Activated T-cell treated with anti-CD3 and anti-CD28 coated beads for 48 hours (primary cell): ENCODE data around the gene STIM1.
A peak's percentile ranks its signal among the peaks of the same experiment; 100 is the strongest.
"Not testable (repeated sequence)": the region's sequence is repeated elsewhere in the genome, so short reads cannot be mapped to it uniquely, and the experiment has no call there.

Experiments used
- DNase-seq: peaks from one replicate; pipeline ENCODE4 v3.0.0-alpha.2; 2020; ENCODE audit warnings: low read depth

Gene STIM1

DNA sequence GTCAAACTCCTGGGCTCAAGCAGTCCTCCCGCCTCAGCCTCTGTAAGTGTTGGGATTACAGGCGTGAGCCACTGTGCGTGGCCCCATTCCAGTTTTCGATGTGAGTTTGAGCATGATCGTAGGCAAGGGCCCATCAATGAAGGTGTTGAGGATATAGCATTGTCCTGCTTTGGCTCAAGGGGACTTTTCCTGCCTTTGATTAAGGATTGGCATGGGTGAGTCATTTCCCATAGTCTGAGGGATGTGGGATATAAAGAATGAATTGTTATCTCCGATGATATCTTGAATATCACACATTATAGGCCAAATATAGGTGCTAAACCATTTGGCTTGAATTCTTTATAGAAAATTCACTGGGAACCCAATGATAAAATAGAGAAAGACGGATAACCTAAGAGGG lies 30.4 kb downstream of the STIM1 start:
- DNase-seq: no peak

DNA sequence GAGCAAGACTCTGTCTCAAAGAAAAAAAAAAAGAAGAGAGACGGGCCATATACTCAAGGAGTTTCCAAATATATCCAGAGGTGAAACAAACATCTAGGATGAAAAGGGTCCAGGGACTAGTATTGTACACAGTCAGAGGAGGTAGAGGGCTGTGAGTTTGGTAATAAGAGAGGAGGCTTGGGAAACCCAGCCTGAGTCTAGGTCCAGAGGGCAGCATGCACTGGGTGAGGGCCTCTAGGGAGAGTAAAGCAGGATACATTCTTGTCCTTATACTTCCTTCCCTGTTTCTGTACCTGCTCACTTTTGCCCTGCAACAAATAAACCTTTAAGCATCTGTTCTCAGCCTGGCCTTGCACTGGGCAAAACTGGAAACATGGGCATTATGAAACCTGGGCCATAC lies 31.5 kb downstream of the STIM1 start:
- DNase-seq: no peak

DNA sequence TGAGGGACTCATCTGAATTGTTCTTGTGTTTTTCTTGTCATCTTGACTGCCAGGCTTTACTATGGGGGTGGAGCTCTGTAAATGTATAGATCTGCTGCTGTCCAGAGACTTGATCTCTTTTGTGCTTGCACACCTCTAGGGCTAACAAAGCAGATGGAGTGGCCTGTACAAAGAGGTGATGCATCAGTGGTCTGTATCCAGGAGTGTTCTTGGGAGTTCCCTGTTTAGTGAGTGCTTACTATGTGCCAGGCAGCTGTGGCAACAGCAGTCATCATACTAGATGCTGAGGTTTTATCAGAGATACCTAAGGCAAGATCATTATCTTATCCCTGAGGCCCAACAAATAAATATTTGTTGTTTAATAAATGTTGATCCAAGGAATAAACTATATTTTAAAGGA lies 33.4 kb downstream of the STIM1 start:
- no peak for DNase-seq

DNA sequence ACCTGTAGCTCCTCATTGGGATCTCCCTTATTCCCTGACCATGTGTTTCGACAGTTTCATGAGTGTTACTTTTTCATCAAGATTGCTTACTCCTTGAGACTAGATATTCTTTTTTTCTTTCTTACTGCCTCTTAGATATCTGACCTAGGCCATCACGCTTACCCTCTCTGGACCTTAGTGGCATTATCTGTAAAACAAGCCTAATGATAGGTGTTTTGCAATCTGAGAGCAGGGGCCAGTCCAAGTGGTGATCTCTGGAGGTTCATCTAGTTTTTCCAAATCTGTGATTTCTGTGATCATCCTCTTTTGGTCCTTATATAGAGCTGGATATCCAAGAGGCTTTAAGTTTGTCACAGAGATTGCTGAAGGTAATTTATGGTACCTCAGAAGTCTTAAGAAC lies 34.5 kb downstream of the STIM1 start:
- DNase-seq: no peak

DNA sequence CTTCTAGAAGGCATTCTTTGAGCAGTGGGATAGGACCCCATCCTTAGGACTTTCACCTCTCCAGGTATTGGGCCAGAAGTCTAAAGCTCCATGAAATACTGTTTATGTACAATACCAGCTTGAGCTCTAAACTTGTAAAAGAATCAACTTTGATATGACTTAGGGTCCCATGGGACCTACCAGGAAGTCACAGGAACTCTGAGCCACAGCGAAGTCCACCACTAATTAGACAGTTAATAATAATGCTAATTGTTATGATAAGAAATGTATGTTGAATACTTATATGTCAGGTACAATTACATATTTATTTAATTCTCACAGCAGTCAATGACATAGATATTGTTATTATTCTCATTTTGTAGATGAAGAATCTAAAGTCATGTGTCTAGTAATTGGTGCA lies 35.3 kb downstream of the STIM1 start:
- DNase-seq: no peak

DNA sequence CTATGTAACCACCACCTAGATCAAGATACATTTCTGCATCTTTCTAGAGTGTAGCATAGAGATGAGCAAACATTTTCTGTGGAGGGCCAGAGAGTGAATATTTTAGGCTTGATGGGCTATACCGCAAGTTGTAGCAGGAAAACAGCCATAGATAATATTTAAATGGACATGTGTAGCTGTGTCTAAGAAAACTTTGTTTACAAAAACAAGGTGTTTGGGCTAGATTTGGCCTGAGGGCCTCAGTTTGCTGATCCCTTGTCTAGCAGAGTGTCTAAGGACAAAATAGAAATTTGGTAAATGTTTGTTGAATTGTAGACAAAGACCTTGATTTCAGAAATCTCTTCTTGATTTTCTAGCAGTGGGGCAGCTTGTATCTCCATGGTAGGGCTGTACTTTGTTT lies 36.3 kb downstream of the STIM1 start:
- no peak for DNase-seq

DNA sequence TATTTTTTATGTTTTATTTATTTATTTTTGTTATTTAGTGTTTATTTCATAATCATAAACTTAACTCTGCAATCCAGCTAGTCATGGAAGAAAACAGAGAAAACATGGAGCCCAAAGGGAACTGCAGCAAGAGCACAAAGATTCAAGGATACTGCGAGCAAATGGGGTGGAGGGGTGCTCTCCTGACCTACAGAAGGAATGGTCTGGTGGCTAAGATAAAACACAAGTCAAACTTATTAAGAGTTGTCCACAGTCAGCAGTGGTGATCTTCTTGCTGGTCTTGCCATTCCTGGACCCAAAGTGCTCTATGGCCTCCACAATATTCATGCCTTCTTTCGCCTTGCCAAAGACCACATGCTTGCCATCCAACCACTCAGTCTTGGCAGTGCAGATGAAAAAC lies 36.7 kb downstream of the STIM1 start:
- DNase-seq: no peak

DNA sequence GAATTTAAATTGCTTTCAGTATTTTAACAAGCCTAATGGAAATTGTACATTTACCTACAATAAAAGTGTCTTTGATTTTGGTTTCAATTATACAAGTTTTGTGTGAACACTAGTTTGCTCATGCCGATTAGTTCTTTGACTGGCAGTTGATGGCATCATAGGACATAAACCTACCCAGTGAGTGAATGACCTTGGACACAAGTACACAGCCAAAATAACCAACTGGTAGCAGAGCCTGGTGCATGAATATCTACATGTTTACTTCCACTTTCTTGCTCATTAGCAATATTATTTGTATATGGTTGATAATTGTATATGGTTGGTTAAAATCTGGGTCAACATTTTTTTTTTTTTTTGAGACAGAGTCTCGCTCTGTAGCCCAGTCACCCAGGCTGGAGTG lies 37.8 kb downstream of the STIM1 start:
- DNase-seq: no peak

DNA sequence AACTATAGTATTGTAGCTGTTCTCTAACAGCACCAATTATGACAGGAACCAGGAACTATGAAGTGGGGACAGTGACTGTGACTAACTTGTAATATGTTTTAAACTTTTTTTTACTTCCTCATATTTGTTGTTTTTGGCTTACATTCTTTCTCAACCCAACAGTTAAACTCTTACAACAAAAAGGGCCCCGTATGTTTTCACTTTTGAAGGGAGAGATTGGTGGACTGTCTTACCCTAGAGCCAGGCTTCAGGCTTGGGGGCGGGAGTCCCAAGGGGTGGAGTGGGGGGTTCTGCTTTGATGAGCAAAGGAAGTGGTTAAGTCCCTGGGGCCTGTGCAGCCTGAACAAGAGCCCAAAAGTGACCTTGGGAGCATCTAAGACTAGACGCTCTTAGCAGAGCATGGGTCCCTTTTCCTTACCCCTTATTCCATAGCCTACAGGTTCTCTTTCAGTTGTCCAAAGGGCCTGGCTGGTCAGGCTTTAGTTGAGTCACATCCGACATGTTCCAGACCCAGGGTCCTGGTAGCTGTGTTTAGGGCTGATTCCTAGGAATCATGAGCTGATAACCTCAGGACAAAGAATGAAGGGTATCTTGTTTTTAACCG lies 38.8 kb downstream of the STIM1 start:
- DNase-seq: no peak

DNA sequence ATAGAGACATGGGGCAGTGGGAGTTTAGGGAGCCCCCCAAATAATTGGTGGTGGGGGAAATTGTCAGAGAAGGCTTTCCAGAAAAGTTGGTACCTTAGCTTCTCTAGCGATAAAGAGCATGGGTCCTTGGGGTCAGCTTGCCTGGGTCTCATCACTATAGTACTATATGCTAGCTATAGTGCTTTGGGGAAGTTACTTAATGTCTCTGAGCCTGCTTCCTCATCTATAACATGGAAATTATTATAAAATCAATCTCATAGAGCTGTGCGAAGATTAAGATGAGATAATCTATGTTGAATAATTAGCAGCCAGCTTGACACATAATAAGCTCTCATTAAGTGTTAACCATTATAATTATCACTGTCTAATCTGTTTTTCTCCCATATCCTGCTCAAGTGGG lies 41.2 kb downstream of the STIM1 start:
- no peak for DNase-seq

DNA sequence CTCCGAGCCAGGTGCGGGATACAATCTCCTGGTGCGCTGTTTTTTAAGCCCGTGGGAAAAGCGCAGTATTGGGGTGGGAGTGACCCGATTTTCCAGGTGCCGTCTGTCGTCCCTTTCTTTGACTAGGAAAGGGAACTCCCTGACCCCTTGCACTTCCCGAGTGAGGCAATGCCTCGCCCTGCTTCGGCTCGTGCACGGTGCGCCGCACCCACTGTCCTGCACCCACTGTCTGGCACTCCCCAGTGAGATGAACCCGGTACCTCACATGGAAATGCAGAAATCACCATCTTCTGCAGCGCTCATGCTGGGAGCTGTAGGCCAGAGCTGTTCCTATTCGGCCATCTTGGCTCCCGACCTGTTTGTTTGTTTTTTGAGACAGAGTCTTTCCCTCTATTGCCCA lies 44.8 kb downstream of the STIM1 start:
- DNase-seq: not testable (repeated sequence)

DNA sequence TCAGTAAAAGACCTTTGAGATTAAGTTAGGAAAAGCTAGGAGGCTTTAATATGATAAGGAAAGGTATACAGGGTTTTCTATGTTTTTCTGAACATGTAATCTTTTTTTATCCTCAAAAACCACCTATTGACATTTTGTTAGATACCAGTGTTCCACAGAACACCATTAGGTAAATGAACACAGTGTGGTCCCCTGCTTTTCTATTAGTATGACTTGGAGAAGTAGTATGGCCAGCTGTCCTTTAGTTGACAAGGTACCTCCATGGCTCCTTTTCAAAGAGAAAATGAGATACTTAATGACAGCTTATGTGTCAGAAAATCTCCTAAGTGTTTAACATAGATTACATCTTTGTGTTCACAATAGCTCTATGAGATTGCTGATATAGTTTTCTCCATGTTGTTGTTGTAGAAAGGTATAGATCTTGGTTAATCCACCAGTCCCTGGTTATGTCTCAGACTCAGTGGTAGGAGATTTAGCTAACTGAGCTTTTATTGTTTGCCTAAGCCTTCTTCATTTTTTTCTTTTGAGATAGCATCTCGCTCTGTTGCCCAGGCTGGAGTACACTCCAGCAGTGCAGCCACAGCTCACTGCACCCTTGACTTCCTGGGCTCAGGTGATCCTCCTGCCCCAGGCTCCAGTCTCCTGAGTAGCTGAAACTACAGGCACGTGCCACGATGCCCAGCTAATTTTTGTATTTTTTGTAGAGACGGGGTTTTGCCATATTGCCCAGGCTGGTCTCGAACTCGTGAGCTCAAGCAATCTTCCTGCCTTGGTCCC lies 46.0 kb downstream of the STIM1 start:
- no peak for DNase-seq

DNA sequence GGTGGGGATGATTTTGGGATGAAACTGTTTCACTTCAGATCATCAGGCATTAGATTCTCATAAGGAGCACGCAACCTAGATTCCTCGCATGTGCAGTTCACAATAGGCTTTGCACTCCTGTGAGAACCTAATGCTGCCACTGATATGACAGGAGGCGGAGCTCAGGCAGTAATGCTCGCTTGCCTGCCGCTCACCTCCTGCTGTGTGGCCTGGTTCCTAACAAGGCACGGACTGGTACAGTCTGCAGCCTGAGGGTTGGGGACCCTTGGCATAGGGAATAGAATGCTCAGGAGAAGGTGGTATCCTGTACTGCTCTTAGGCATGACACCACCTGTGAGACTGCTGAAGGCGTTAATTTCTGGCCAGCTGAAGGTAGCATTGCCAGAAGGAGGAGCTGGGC lies 47.0 kb downstream of the STIM1 start:
- no peak for DNase-seq

DNA sequence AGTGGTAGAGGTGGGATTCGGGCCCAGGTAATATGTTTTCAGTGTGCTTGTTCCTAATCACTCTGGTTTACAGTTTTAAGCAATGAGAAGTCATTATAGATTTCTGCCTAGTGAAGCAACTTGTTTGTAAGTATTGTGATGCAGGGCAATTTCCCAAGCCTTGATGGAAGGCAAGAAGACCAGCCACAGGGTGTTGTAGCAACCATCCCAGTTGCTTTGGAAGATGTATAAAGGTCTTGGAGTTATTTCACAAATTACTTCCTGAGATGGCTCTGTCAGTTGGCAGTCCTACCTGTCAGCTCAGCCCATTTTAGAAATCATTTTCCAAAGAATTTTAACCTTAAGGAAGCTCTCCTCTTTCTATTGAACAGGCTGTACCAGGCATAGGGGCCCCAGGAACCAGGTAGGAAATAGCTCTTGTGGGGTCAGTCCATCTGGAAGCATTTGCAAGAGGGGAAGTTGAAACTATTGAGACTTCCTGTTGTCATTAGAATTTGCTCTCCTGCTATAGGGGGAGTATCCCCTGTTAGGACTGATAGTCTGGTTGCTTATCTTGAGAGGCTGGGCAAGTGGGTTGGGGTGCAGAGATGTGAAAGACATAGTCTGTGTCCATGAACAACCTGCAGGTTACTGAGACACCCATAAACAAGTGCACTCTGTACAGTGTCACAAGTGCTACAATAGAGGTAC lies 47.9 kb downstream of the STIM1 start:
- no peak for DNase-seq

DNA sequence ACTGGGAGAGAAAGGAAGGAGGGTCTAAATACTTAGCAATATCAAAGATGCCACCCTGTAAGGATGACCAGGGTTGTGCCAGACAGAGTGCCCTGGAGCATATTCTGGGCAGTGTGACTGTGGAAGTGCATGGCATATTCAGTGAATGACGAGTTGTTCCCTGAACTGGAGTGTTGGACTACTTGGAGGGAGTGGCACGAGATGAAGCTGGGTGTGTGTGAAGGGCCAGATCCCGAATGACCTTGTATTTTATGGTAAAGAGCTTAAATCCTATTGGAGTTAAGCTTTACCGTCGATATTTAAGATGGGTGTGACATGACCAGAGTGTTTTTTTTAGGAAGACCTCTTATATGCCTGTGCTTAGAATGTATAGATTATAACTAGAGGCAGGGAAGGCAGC lies 48.8 kb downstream of the STIM1 start:
- no peak for DNase-seq

DNA sequence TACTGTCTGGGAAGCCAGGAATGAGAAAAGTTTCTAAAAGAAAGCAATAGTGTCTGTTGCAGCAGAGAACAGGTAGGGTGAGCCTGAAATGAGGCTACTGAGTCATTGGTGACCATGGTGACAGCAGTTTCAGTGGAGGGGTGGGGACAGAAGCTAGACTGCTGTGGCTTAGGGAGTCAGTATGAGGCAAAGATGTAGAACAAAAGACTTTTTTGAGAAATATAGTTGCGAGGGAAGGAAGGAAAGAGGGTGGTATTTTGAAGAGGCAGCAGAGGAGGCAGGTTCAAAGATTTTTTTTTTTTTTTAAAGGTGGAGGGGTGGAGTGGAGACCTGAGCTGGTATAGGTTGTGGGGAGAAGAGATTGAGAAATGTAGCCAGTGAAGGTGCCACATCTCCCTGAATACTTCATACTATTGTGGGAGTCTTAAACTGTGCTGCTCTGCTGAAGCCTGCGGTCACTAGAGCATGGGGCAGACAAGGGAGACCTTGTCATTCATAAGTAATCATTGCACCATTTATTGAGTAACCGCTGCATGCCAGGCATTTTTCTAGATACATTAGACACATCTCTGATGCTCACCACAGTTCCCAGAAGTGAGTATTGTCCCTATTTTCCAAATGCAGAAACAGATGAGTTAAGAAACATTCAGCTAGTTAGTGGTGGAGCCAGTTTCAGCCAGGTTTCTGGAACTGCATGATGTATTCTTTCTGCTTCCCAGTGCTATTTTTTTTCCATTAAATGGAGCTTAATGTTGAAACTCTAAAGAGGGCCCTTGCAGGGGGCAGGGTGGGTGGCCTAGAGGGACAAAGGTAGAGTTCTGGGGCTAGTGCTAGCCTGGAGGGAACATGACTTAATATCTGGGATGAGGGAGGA lies 49.9 kb downstream of the STIM1 start:
- DNase-seq: peak; percentile 49

DNA sequence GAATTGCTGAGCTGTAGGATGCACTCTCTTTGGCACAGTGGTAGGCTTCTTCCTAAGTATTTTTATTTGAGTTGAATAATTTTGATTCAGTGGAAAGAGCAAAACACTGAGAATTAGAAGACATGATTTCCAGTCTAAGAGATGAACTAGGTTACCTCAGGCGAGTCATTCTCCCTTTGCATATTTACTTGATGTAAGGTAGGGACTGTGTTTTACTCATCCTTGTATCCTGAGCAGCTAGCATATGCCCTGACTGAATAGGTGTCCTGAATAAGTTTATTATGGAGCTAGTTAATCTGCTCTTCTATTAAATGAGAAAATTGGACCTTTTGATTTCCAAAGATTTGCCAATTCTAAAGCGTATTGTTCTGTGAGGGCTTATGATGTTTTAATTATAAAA lies 50.7 kb downstream of the STIM1 start:
- DNase-seq: no peak

DNA sequence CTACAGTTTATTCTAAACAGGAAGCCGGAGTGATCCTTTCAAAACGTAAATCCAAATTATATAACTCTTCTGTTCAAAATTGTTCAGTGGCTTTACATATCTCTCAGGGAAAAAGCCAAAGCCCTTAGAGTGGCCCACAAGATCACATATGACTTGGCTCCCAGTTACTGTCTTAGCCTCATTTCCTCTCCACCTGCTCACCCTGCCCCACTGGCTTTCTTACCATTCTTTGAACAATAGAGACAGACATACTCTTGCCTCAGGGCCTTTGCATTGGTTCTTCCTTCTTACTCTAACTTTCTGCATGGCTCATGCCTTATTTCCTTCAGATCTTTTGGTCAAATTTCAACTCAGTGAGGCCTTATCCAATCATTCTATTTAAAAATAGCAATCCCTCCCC lies 52.1 kb downstream of the STIM1 start:
- DNase-seq: no peak

DNA sequence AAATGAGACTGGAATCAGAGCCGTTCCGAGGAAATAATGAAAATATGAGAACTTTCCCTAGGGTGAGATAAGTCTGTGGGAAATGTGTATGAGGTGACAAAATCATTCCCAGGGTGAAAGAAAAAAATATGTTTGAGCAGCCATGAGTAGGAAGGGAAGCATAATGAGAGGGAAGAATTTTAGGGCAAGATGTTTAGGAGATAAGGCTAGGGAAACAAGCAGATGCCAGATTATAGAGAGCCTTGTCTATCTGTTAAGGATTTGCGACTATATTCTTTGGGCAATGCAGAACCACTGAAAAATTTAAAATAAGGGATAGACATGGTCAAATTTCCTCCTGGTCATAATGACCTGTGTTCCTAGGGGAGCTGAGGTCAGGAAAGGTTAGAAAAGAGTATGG lies 54.4 kb downstream of the STIM1 start:
- DNase-seq: no peak

DNA sequence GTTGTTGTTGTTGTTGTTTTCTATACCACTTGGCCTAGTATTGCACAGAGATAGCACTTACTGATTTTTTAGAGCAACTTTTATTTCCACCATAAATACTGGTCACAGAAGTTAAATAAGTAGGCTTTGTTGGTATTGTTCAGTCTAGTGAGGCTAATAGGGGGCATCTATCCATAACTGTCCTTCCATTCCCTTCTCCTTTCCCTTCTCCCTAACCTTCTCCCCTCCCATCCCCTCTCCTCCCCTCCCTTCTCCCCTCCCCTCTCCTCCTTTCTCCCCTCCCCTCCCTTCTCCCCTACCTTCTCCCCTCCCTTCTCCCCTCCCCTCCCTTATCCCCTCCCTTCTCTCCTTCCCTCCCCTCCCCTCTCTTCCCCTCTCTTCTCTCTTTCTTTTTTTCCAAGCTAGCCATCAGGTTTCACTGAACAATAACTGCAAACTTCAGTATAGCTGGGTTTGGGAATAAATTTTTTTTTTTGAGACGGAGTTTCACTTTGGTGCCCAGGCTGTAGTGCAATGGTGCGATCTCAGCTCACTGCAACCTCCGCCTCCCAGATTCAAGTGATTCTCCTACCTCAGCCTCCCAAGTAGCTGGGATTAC lies 56.5 kb downstream of the STIM1 start:
- no peak for DNase-seq

DNA sequence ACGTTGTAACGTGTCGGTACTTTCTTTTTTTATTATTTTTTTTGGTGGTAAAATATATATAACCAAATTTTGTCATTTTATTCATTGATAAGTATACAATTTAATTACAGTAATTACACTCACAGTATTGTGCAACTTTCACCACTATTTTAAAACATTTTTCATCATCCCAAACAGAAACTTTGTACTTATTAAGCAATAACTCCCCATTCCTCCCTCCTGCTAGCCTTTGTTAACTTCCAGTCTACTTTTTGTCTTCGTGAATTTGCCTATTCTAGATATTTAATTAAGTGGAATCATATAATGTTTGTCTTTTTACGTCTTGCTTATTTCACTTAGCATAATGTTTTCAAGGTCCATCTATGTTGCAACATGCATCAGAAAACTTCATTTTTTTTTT lies 58.5 kb downstream of the STIM1 start:
- DNase-seq: no peak

DNA sequence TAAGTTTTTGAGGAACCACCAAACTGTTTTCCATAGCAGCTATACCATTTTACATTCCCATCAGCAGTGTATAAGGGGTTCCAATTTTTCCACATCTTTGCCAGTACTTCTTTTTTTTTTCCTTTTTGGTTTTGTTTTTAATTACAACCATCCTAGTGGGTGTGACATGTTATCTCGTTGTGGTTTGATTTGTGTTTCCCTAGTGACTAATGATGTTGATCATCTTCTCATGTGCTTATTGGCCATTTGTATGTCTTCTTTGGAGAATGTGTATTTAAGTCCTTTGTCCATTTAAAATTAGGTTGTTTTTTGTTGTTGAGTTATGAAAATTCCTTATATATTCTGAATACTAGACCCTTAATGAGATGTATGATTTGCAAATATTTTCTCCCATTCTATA lies 59.3 kb downstream of the STIM1 start:
- no peak for DNase-seq
